ENCODE data around the gene MSX1. TPM values are rescaled to one million over a fixed set of nuclear protein-coding genes. Genes with fewer than 3 reads are reported as not detected.
A peak's percentile ranks its signal among the peaks of the same experiment; 100 is the strongest.

The MSX1 gene
- total and polyA plus RNA-seq, 3 donors from 2014 or later = 0.99 to 1.7 (median 1.7) TPM

- 3 to 4% methylated on average over 26 of the region's 26 CpGs for WGBS, 2 donors
- peaks cover 14% of the 10 kb centered on the region for H3K27me3 ChIP-seq
- H3K4me1 ChIP-seq = peaks cover 21% of the 10 kb centered on the region
- no peak overlapping the region for H3K27ac ChIP-seq
- DNase-seq = no peak
- peak overlapping the region; percentile 1 to 9 for H3K4me3 ChIP-seq
- H3K36me3 ChIP-seq (ENCODE audit: low read depth, missing control alignments) = no peaks in the 10 kb centered on the region
- no peaks in the 10 kb centered on the region for H3K9me3 ChIP-seq
- TF ChIP-seq CTCF (IDR thresholded peaks at IDR 0.05) = no peak
- intact Hi-C loops (cut with DNase I; ENCODE audit: low total_unique reads) = no loop called here
Observed at GRCh38 chr4:4853371-4853823, 6.1 kb upstream of the MSX1 start.

- DNase-seq = no peak
- TF ChIP-seq CTCF (IDR thresholded peaks at IDR 0.05) = no peak
- TF ChIP-seq POLR2A (IDR thresholded peaks at IDR 0.05) = no peak
- 15 to 18% methylated on average over 24 of the region's 24 CpGs for WGBS, 2 donors
- intact Hi-C loops (cut with DNase I; ENCODE audit: low total_unique reads) = no loop called here
- Histone ChIP-seq H3K4me3 (no peak overlapping the region), H3K27ac (no peak overlapping the region), H3K27me3 (peaks cover 14% of the 10 kb centered on the region), H3K4me1 (peaks cover 23% of the 10 kb centered on the region), H3K9me3 (no peaks in the 10 kb centered on the region), H3K36me3 (ENCODE audit: low read depth, missing control alignments) (no peaks in the 10 kb centered on the region)
Observed at GRCh38 chr4:4853921-4854648, 5.4 kb upstream of the MSX1 start.

- Histone ChIP-seq H3K36me3 (ENCODE audit: low read depth, missing control alignments) (no peaks in the 10 kb centered on the region), H3K9me3 (no peaks in the 10 kb centered on the region), H3K4me3 (no peak overlapping the region), H3K27me3 (peaks cover 14% of the 10 kb centered on the region), H3K27ac (no peak overlapping the region), H3K4me1 (peaks cover 26% of the 10 kb centered on the region)
- WGBS, 2 donors = 8 to 9% methylated on average over 27 to 31 of the region's 31 CpGs
- TF ChIP-seq CTCF (IDR thresholded peaks at IDR 0.05) (no peak), POLR2A (IDR thresholded peaks at IDR 0.05) (no peak)
- intact Hi-C loops (cut with DNase I; ENCODE audit: low total_unique reads) = no loop called here
- DNase-seq = no peak
Observed at GRCh38 chr4:4854649-4855295, 4.7 kb upstream of the MSX1 start.

GRCh38 chr4:4855301-4856070 is 4.0 kb upstream of the MSX1 start:
- peaks cover 26% of the 10 kb centered on the region for H3K4me1 ChIP-seq
- H3K9me3 ChIP-seq = no peaks in the 10 kb centered on the region
- TF ChIP-seq CTCF (IDR thresholded peaks at IDR 0.05) = no peak
- TF ChIP-seq POLR2A (IDR thresholded peaks at IDR 0.05) = no peak
- intact Hi-C loops (cut with DNase I; ENCODE audit: low total_unique reads) = no loop called here
- DNase-seq = no peak
- H3K4me3 ChIP-seq = no peak overlapping the region
- WGBS, 2 donors = 6 to 7% methylated on average over 33 of the region's 33 CpGs
- no peak overlapping the region for H3K27ac ChIP-seq
- peaks cover 14% of the 10 kb centered on the region for H3K27me3 ChIP-seq
- no peaks in the 10 kb centered on the region for H3K36me3 ChIP-seq (ENCODE audit: low read depth, missing control alignments)

Data from testis (tissue), 3 donors.